HEK293 (cell line): Measurements from ENCODE around the gene PFN1.

ENCODE experiments used
- CTCF ChIA-PET: fragments of 350-600 bp; formaldehyde crosslinking; extraction: SDS; loops from one replicate; lab custom pipeline; 2021; ENCODE audit warnings: antibody characterized with exemption; lab: Yijun Ruan, JAX
- POLR2A ChIA-PET: fragments of 300-600 bp; formaldehyde crosslinking; extraction: SDS; loops from one replicate; lab custom pipeline; 2020; ENCODE audit warnings: antibody characterized with exemption, inconsistent platforms; lab: Yijun Ruan, JAX
- H3K27ac ChIP-seq: fragments of 200-500 bp; sonication (Bioruptor generic); 2 replicates; pipeline ENCODE4 v1.5.1; 2014; ENCODE audit warnings: low read depth, low read length, control low read depth, inconsistent platforms; ENCODE audit errors: extremely low read depth
- H3K36me3 ChIP-seq, 2 experiments: fragments of 200-500 bp in 1 of 2; sonication (Bioruptor generic) in 1 of 2; 1 replicate in 1 of 2; 2 replicates in 1 of 2; pipeline ENCODE4 v1.5.1; 2014 to 2017; ENCODE audit warnings: inconsistent platforms in 2 of 2, low read length in 2 of 2; ENCODE audit not compliant: control insufficient read depth in 2 of 2, insufficient read depth in 1 of 2
- H3K4me1 ChIP-seq: fragments of 200-500 bp; sonication (Bioruptor generic); 2 replicates; pipeline ENCODE4 v1.5.1; 2014; ENCODE audit warnings: mild to moderate bottlenecking, low read length, inconsistent platforms; ENCODE audit not compliant: control insufficient read depth, insufficient read depth
- H3K4me3 ChIP-seq: 2 replicates; pipeline ENCODE4 v1.5.1; 2011; ENCODE audit warnings: low read depth, mild to moderate bottlenecking, control low read depth, low read length, moderate library complexity
- H3K9me3 ChIP-seq: fragments of 200-500 bp; sonication (Bioruptor generic); 2 replicates; pipeline ENCODE4 v1.5.1; 2014; ENCODE audit warnings: low read depth, low read length, inconsistent platforms; ENCODE audit not compliant: control insufficient read depth, insufficient read depth
- EGR2 ChIP-seq: fragments of 450-650 bp; formaldehyde crosslinking; IDR thresholded peaks from 2 replicates; pipeline ENCODE4 v1.5.1; 2016; ENCODE audit warnings: low read depth, missing biosample characterization, missing genetic modification characterization
- FEZF1 ChIP-seq: fragments of 450-650 bp; formaldehyde crosslinking; IDR thresholded peaks from 2 replicates; pipeline ENCODE4 v1.5.1; 2016; ENCODE audit warnings: missing biosample characterization, missing genetic modification characterization
- KLF8 ChIP-seq: fragments of 450-650 bp; formaldehyde crosslinking; IDR thresholded peaks from 2 replicates; pipeline ENCODE4 v1.5.1; 2016; ENCODE audit warnings: missing biosample characterization, missing genetic modification characterization
- PRDM1 ChIP-seq: fragments of 450-650 bp; formaldehyde crosslinking; IDR thresholded peaks from 2 replicates; pipeline ENCODE4; 2016; ENCODE audit warnings: missing biosample characterization, missing genetic modification characterization
- PRDM2 ChIP-seq: fragments of 450-650 bp; formaldehyde crosslinking; IDR thresholded peaks from 2 replicates; pipeline ENCODE4 v1.5.1; 2016; ENCODE audit warnings: missing biosample characterization, missing genetic modification characterization, borderline replicate concordance
- SETDB1 ChIP-seq: IDR thresholded peaks from one replicate; pipeline ENCODE4 v1.6.1; 2017; ENCODE audit warnings: mild to moderate bottlenecking, low read length, moderate library complexity, mixed read lengths; ENCODE audit not compliant: insufficient read length
- SP3 ChIP-seq: fragments of 450-650 bp; formaldehyde crosslinking; IDR thresholded peaks from 2 replicates; pipeline ENCODE4 v1.5.1; 2016; ENCODE audit warnings: missing biosample characterization, missing genetic modification characterization
- SP7 ChIP-seq: fragments of 450-650 bp; formaldehyde crosslinking; IDR thresholded peaks from 2 replicates; pipeline ENCODE4 v1.5.1; 2016; ENCODE audit warnings: missing biosample characterization, missing genetic modification characterization
- WT1 ChIP-seq: fragments of 450-650 bp; formaldehyde crosslinking; IDR thresholded peaks from 2 replicates; pipeline ENCODE4 v1.5.1; 2016; ENCODE audit warnings: missing biosample characterization, missing genetic modification characterization
- YY1 ChIP-seq: fragments of 450-650 bp; formaldehyde crosslinking; IDR thresholded peaks from 2 replicates; pipeline ENCODE4 v1.5.1; 2018; ENCODE audit warnings: missing biosample characterization, missing genetic modification characterization
- ZBTB17 ChIP-seq: fragments of 450-650 bp; formaldehyde crosslinking; IDR thresholded peaks from 2 replicates; pipeline ENCODE4 v1.5.1; 2016; ENCODE audit warnings: missing biosample characterization, missing genetic modification characterization
- ZBTB48 ChIP-seq: fragments of 450-650 bp; formaldehyde crosslinking; IDR thresholded peaks from 2 replicates; pipeline ENCODE4 v1.5.1; 2016; ENCODE audit warnings: missing biosample characterization, missing genetic modification characterization
- ZBTB7A ChIP-seq: fragments of 450-650 bp; formaldehyde crosslinking; IDR thresholded peaks from 2 replicates; pipeline ENCODE4 v1.5.1; 2016; ENCODE audit warnings: low read depth, missing biosample characterization, missing genetic modification characterization
- ZBTB8A ChIP-seq: fragments of 450-650 bp; formaldehyde crosslinking; IDR thresholded peaks from 2 replicates; pipeline ENCODE4 v1.5.1; 2016; ENCODE audit warnings: missing biosample characterization, missing genetic modification characterization
- ZIC2 ChIP-seq: fragments of 450-650 bp; formaldehyde crosslinking; IDR thresholded peaks from 2 replicates; pipeline ENCODE4 v1.5.1; 2016; ENCODE audit warnings: missing biosample characterization, missing genetic modification characterization
- ZNF121 ChIP-seq: fragments of 450-650 bp; formaldehyde crosslinking; IDR thresholded peaks from 2 replicates; pipeline ENCODE4 v1.5.1; 2016; ENCODE audit warnings: missing biosample characterization, missing genetic modification characterization
- ZNF19 ChIP-seq: fragments of 450-650 bp; formaldehyde crosslinking; IDR thresholded peaks from 2 replicates; pipeline ENCODE4; 2016; ENCODE audit warnings: missing biosample characterization, missing genetic modification characterization, low read depth
- ZNF449 ChIP-seq: fragments of 450-650 bp; formaldehyde crosslinking; IDR thresholded peaks from 2 replicates; pipeline ENCODE4 v1.5.1; 2017; ENCODE audit warnings: missing biosample characterization, mild to moderate bottlenecking, missing genetic modification characterization, moderate library complexity
- ZNF501 ChIP-seq: fragments of 450-650 bp; formaldehyde crosslinking; IDR thresholded peaks from 2 replicates; pipeline ENCODE4 v1.5.1; 2016; ENCODE audit warnings: missing biosample characterization, missing genetic modification characterization
- ZNF558 ChIP-seq: fragments of 450-650 bp; formaldehyde crosslinking; IDR thresholded peaks from 2 replicates; pipeline ENCODE4 v1.5.1; 2016; ENCODE audit warnings: missing biosample characterization, missing genetic modification characterization
- ZNF658 ChIP-seq: fragments of 450-650 bp; formaldehyde crosslinking; IDR thresholded peaks from 2 replicates; pipeline ENCODE4; 2016; ENCODE audit warnings: missing biosample characterization, missing genetic modification characterization
- ZNF830 ChIP-seq: fragments of 450-650 bp; IDR thresholded peaks from 2 replicates; pipeline ENCODE4 v1.5.0; 2018; ENCODE audit warnings: missing biosample characterization, missing genetic modification characterization, low read depth, mild to moderate bottlenecking, moderate library complexity
- ZNF843 ChIP-seq: fragments of 450-650 bp; formaldehyde crosslinking; IDR thresholded peaks from 2 replicates; pipeline ENCODE4 v1.5.1; 2016; ENCODE audit warnings: missing biosample characterization, missing genetic modification characterization
- ZSCAN30 ChIP-seq: fragments of 450-650 bp; IDR thresholded peaks from 2 replicates; pipeline ENCODE4 v1.5.1; 2018; ENCODE audit warnings: missing biosample characterization, mild to moderate bottlenecking, missing genetic modification characterization, moderate library complexity
- TF ChIP-seq, protein P1 (sequence below): fragments of 450-650 bp; formaldehyde crosslinking; IDR thresholded peaks from 2 replicates; pipeline ENCODE4 v1.5.1; 2016; ENCODE audit warnings: missing biosample characterization, missing genetic modification characterization
- TF ChIP-seq, protein P2 (sequence below): fragments of 450-650 bp; formaldehyde crosslinking; IDR thresholded peaks from 2 replicates; pipeline ENCODE4 v1.5.1; 2017; ENCODE audit warnings: missing biosample characterization, missing genetic modification characterization

The PFN1 gene

GRCh38 chr17:4968486-4969046 is 20.2 kb upstream of the PFN1 start (continued):
- TF ChIP-seq PRDM2 (tag by site-specific recombination) = no peak
- no peak for TF ChIP-seq ZNF121
- TF ChIP-seq ZNF501 = no peak
- TF ChIP-seq ZIC2 (tag by site-specific recombination) = peak; percentile 68
- no peak for TF ChIP-seq PRDM1 (tag by site-specific recombination)

GRCh38 chr17:4967539-4968485 is 19.5 kb upstream of the PFN1 start, which contains the start of gene SPAG7:
Gene SPAG7, minus strand, starts transcription at chr17:4967817. Its CDS starts 13 bp downstream, at chr17:4967804.
- peaks cover 15% of the 10 kb centered on the region for H3K4me1 ChIP-seq
- CTCF ChIA-PET = interaction anchor here (0.5 to 4.0 kb wide), 14 partner anchors 11 to 177 kb away, joined by 3 to 22 read pairs (median 5); partner anchors contain the start of gene CAMTA2
- peak within 1 kb of the TSS; percentile 70 for H3K4me3 ChIP-seq
- peaks cover 24 to 41% of the 10 kb centered on the region in 2 experiments for H3K36me3 ChIP-seq
- peaks cover 3% of the 10 kb centered on the region; the same call in 1 of the 2 replicates for H3K9me3 ChIP-seq
- POLR2A ChIA-PET = interaction anchor here (0.6 to 11.3 kb wide), 24 partner anchors 10 to 299 kb away, joined by 3 to 358 read pairs (median 4); partner anchors contain the start of genes CAMTA2, ENO3, GP1BA and INCA1
- H3K27ac ChIP-seq = peak within 1 kb of the TSS; percentile 97
- TF ChIP-seq ZNF558 (tag by site-specific recombination) (no peak), EGR2 (tag by site-specific recombination) (peak; percentile 80), SETDB1 (peak; percentile 7), SP7 (tag by site-specific recombination) (peak; percentile 64), WT1 (tag by site-specific recombination) (peak; percentile 51; the same call in 1 of the 2 replicates), ZBTB48 (peak; percentile 95), ZSCAN30 (tag by site-specific recombination) (peak; percentile 91), ZBTB17 (tag by site-specific recombination) (no peak), ZNF830 (tag by site-specific recombination) (no peak), ZBTB7A (tag by site-specific recombination) (peak; percentile 99), ZNF449 (tag by site-specific recombination) (peak; percentile 75), FEZF1 (tag by site-specific recombination) (0 out of 2 replicates have a peak, but pooled peaks have one; percentile 26), ZNF843 (tag by site-specific recombination) (peak; percentile 25; the same call in 1 of the 2 replicates), YY1 (tag by site-specific recombination) (peak; percentile 98), SP3 (tag by site-specific recombination) (peak; percentile 70), ZBTB8A (tag by site-specific recombination) (peak; percentile 79), ZNF501 (peak; percentile 68; the same call in 1 of the 2 replicates), ZNF19 (no peak), KLF8 (tag by site-specific recombination) (peak; percentile 90), ZNF658 (no peak)
- TF ChIP-seq, protein P1, sequence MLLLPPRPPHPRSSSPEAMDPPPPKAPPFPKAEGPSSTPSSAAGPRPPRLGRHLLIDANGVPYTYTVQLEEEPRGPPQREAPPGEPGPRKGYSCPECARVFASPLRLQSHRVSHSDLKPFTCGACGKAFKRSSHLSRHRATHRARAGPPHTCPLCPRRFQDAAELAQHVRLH (tag by site-specific recombination) = peak; percentile 8; the same call in 1 of the 2 replicates
- TF ChIP-seq, protein P2, sequence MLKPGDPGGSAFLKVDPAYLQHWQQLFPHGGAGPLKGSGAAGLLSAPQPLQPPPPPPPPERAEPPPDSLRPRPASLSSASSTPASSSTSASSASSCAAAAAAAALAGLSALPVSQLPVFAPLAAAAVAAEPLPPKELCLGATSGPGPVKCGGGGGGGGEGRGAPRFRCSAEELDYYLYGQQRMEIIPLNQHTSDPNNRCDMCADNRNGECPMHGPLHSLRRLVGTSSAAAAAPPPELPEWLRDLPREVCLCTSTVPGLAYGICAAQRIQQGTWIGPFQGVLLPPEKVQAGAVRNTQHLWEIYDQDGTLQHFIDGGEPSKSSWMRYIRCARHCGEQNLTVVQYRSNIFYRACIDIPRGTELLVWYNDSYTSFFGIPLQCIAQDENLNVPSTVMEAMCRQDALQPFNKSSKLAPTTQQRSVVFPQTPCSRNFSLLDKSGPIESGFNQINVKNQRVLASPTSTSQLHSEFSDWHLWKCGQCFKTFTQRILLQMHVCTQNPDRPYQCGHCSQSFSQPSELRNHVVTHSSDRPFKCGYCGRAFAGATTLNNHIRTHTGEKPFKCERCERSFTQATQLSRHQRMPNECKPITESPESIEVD (tag by site-specific recombination) = no peak
